NCI-H524 treated with DMSO at 0.1 percent for 48 hours (cell line): ENCODE measurements around the gene BIRC5.
A peak's percentile ranks its signal among the peaks of the same experiment; 100 is the strongest.
"Not testable (repeated sequence)": the region's sequence is repeated elsewhere in the genome, so short reads cannot be mapped to it uniquely, and the experiment has no call there.

Source experiments
- DNase-seq: peaks from one replicate; lab custom pipeline; 2025; lab: John Stamatoyannopoulos, UW

The BIRC5 gene

GRCh38 chr17:78240012-78240655 is 26.1 kb downstream of the BIRC5 start:
- DNase-seq: no peak

DNA sequence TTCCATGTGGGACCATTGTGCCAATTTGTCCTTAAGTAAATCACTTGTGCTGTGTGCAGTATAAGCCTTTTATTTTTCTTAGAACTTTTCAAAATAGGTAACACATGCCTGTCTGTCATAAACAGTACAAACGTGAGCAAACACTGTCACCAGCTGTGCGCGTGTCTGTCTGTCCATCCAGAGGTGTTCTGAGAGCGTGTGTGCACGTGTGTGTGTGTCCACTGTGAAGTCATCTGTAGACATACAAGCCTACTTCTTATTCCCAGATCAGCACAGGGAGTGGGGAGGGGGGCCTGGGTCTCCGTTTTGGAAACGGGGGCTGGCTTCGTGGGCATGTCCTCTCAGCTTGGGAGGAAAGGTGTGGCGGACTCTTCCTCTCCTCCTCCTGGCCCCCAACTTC is 26.8 kb downstream of the BIRC5 start:
- DNase-seq: no peak

DNA sequence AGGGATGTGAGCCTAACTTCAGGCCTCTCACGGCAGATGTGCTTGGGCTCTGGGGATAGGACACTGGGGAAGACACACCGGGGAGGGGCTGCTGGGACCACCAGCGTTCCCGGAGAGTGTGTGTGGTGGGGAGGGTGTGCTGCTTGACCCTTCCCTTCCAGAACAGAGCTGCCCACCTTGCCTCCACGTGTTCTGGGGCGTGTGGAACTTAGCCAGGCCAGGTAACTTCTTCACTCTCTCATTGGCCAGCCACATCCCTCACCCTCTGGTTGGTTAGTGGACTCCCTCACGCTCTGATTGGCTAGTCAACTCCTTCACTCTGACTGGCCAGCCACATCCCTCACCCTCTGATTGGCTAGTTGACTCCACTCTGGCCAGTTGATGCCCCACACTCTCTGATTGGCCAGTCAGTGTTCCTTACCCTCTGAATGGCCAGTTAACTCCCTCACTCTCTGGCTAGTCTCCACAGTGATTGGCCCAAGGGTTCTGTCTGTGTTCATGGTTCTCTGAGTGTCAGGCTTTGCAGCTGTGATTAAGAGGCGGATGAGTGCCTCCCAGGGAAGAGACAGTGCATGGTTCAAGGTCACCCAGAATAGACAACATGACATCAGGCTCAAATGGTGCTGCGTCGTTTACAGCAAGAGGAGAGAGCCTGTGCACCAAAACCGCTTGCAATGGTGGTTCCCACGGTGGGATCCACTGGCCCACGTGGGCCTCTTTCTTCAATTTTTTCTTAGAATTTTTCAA is 27.4 kb downstream of the BIRC5 start:
- DNase-seq: peak; percentile 58

- DNase-seq: no peak
These were observed 28.1 kb downstream of the BIRC5 start for GRCh38 chr17:78242024-78242742.

DNA sequence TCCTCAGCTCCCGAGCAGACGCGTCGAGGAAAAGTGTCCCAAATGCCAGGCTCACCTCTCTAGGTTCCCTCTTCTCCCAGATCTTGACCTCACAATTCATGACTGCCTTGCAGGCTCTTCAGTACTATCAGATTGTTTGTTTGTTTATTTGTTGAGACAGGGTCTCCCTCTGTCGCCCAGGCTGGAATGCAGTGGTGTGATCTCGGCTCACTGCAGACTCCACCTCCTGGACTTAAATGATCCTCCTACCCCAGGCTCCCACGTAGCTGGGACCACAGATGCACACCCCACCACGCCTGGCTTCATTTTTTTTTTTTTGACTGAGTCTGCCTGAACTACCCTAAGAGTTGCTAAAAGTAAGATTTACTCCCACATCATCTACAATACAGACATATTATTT is 33.3 kb downstream of the BIRC5 start:
- DNase-seq: no peak

DNA sequence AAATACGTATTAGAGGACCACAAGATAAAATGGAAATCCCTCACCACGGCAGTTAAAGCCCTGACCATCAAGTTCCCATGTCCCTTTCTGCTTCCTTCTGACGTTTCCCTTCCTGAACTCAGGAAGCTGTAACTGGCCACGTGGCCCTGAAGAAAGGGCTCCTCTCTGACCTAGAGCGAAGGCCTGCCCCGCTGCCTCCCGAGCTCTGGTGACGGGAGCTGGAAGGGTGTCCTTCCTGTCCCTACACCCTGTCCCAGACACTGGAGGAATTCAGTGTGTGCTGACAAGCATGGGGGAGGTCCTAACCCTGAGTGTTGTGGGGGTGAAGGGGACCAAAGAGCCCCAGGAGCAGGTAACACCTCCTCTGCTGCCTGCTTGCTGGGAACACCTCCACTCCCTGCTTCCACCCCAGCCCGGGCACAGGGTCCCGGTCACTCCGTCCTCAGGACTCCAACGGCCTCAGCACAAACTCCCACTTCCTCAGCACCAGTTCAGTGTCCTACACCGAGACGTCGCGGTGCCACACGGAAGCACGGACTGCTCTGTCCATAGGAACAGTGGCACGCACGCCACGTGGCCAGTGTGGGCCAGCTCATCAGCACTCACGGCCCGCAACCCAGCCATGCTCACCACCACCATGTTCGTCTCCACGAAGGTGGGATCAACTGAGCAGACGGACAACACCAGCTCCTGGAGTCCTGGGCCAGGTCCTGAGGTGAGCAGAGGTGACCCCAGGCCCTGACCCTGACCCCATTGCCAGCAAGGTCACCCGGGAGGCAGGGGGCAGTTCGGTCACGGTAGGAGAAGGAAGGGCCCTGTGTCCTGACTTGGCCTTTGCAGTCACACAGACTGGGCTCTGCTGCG is 34.2 kb downstream of the BIRC5 start:
- no peak for DNase-seq

DNA sequence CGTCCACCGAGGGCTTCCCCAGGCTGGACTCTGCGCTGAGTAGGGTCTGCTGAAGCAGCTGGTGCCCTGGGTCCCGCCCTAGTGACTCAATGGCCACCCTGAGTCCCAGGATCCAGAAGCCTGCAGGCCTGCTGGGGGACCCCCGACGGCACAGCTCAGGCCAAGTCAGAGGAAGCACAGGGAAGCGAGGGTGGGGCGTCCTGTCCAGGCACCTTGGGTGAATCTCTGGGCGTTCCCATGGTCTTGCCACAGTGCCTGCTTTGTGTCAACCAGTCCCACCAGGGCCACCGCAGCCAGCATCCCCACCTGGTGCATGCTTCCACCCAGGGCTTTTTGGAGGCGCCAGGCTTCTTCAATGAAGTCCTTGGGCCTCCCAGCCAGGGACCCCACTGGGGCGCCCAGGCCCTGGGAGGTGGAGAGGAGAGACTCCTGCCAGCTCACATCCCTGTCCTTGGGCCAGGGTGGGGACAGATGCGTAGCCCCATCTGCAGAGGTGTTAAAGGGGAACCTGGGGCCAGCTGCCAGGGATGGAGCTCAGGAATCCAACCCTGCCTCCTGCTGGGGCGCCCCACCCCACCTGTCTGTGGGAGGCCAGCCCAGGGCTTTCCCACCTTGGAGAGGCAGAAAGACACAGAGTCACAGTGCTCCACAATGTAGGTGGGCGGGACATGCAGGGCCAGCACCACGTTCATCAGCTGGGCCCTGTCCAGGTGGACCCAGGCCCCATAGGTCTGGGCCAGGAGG is 35.2 kb downstream of the BIRC5 start:
- no peak for DNase-seq

DNA sequence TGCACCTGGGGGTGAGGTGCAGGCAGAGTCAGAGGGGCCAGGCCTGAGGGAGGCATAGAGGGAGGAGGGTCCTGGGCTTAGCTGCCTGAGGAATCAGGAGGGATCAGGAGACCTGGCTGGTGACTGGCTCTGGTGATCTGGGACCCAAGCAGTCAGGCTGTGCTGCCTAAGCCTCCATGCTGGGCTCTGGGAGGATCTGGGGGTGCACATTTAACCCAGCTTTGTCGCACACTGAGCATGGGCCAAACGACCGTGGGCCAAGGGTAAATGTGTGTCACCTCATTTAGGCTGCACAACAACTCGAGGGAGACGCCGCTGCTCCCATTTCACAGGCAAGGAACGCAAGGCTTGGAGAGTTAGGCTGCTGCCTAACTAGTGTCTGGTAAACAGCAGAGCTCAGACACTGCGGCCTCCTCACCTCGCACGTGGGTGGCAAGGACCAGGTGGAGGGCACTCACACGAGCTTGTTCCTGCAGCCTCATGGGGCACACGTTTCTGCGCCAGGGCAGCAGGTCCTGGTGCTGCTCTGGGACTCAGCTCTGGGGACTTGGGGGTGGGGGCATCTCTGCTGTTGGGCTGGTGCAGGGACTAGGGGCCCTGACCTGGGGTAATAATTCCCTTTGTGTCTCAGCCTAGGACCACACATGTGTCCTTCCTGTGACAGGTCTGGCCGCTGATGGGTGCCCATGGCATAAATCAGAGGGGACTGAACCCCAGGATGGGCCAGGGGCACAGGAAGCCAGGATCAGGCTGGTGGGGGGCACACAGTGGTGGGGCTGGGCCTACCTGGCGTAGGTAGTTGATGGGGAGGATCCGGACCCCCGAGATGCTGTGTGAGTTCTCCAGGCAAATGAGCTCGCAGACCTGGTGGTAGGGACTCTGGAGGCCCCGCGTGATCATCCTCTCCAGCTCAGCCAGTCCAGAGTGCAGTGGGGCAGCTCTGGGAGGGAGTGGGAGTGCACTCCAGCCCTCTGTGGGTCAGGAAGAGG is 36.1 kb downstream of the BIRC5 start:
- DNase-seq: no peak

GRCh38 chr17:78250891-78251772 is 37.1 kb downstream of the BIRC5 start:
- DNase-seq: peak; percentile 57

GRCh38 chr17:78251773-78252103 is 37.7 kb downstream of the BIRC5 start:
- no peak for DNase-seq

- DNase-seq: no peak
These were observed 38.1 kb downstream of the BIRC5 start for GRCh38 chr17:78252111-78252634.

- DNase-seq: no peak
These were observed 38.9 kb downstream of the BIRC5 start for GRCh38 chr17:78252701-78253635.

- DNase-seq: not testable (repeated sequence)
These were observed 39.5 kb downstream of the BIRC5 start for GRCh38 chr17:78253636-78253945.

GRCh38 chr17:78253946-78254672 is 40.1 kb downstream of the BIRC5 start:
- DNase-seq: peak; percentile 54

DNA sequence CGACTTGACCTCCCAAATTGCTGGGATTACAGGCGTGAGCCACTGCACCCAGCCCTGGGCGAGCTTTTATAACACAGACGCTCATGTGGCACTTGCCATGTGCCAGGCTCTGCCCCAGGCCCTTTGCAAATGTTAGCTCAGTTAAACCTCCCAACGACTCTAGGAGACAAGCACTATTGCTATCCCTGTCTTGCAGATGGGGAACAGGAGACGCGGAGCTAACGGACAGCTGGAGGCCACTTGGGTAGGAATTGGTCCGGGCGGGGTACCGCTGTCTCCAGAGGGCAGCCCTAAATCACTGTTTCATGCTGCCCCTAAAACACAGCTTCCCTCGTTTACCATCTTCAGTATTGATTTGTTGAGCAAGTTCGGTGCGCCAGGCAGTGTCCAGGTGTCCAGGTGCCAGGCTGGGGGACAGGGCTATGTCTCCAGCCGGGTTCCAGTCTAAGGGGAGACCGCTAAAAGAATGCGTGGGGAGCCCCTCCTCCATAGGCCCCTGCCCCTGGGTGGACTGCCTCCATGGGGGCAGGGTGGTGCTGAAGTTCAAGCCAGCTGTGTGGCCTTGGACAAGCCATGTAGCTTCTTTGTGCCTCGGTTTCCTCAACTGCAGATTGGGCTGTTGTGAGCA is 41.1 kb downstream of the BIRC5 start:
- no peak for DNase-seq

DNA sequence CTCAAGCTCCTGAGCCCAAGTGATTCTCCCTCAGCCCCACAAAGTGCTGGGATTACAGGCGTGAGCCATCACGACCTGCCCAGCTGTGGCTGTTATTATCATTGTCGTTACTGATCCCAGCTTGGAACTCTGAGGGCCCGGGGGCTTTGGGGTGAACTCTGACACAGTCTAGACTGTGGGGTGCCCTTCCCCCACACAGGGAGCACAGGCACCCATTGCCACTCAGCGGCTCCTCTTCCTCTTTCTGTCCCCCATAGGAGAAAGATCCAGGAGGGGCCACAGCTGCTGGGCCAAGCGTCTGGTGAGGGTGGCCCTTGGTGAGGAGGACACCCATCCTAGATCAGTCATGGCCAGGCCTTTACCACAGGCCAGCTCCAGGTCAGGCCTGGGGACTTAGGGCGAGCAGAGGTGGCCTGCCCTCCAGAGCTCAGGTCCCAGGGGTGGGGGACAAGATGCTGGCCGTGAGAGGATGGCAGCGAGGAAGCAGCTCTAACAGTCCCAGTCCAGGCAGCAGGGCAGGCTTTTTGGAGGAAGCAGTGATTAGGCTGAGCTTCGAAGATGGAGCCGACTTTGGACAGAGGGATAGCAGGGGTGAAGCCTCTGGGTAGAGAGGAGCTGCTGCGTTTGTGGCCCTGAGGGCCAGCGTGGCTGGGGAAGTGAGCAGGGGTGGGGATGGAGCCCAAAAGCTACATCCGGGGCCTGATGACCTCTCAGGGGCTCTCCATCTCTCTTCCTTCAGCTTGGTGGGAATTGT is 42.1 kb downstream of the BIRC5 start:
- DNase-seq: no peak
